RPMI8226 (cell line): ENCODE data around the gene GPX7.
A peak's percentile ranks its signal among the peaks of the same experiment; 100 is the strongest.

Experiments used
- DNase-seq: peaks from one replicate; pipeline ENCODE4 v3.0.0-alpha.2; 2015

Gene GPX7

DNA sequence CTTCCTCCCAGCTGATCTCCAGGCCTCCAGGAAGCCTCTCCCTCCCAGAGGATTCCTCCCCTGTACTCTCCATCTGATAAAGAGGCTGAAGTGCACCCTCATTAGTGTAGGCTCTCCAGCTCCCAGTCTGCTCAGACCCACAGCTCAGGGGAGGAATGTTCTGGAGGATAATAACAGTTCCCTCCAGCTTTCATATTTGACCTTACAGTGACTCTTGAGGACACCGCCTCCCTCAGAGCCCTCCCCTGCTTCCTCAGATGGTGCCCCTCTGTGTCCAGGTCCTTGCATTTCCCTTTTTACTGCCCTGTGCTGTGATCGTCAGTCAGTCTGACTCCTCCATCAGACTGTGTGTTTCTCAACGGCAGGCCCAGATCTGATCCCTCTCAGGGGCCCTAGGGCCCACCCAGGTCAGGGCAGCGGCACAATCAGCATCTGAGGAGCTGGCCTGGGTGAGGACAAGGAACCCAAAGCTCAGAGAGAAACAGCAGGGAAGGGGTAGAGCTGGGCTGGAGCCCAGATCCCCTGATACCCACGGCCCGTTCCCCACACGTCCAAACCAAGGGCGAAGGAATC, 29.7 kb downstream of the GPX7 start:
- peak; percentile 25 for DNase-seq

GRCh38 chr1:52632732-52633290, 30.6 kb downstream of the GPX7 start, which contains the start of gene SHISAL2A:
Gene SHISAL2A (plus strand): TSS chr1:52633168. CDS start chr1:52633494, 326 bp downstream.
- DNase-seq: peak; percentile 78

- peak; percentile 55 for DNase-seq
Observed at GRCh38 chr1:52633291-52633754, 31.2 kb downstream of the GPX7 start.

DNA sequence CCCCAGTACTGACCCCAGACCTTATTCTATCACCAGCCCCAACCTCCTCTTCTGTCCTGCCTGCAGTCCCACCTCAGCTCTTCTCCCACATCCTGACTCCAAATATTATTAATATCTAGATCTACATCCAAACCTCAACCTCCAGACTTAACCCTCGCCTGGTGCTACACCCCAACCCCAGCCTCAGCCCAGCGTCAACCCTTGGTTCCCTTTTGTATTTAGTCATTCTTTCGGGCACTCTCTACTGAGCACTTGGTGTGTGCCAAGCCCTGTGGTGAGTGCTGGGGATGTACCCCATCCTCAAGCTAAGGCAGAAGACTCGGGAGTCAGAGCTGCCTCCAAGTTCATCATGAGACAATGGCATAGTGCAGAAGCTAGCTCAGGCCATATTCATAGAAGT, 31.9 kb downstream of the GPX7 start:
- DNase-seq: no peak

DNA sequence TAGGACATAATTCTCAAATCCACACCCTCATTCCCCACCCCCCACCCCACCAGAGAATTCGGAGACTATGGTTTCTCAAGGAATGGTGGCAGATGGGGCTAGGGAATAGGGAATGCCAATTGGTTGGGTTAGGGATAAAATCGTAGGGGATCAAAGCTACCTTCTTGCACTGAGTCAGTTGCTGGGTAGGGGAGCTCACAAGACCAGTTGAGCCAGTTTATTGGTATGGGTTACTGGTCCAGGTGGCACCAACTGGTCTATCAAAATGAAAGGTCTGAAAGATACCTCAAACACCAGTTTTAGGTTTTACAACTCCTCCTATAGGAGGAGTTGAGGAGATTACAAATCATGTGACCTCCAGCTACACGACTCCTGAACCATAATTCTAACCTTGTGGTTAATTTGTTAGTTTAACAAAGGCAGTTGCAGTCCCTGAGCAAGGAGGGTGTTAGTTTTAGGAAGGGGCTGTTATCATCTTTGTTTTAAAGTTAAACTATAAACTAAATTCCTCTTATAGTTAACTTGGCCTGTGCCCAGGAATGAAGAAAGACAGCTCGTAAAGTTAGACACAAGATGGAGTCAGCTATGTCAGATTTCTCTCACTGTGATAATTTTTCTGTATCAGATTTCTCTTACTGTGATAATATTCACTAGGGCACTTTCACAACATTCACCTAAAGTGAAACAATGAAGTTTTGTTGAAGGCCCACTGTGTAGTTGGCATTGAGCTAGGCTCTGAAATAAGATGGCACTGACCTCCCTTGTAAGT, 33.3 kb downstream of the GPX7 start:
- peak; percentile 37 for DNase-seq

DNA sequence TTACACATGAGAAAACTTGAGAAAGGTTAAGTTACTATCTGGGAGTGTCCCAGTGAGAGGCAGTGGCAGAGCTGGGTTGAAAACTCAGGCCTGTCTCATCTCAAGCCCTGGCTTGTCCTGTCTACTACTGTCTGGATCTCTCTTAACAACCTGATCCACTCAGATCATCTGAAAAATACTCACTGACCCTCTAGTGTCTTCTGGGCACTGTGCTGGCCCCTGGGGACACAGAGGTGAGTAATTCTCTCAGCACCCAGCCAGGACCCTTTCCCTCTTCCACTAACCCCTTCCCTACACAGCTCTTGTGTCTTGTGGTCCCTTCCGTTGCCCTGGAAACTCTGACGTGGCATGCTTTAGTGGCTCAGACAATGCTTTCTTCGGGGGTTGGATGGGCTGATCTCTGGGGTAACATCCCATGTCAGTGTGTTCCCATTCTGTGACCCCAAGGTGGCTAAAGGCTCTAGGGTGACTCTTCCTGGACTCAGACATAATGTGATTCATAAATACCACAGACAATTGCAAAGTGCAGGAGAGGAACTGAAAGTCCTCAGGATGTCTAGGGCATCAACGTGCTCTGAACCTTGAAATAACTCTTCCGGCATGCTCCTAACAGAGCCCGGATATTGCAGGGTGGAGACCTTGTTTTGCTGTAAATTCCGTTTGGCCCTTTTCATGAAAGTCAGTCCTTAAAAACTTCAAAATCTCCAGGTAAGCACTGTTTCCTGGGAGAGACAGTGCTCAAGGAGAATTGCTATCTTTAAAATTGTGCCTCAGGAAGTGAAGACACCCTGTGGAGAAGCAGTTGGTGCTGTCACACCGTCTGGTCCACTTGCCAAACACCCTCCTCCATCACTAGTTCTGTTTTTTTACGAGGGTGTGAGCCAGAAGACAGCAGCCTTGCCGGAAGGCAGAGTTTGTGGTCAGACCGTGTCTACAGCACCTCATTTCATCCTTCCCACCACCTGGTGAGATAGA, 34.8 kb downstream of the GPX7 start:
- DNase-seq: peak; percentile 92

DNA sequence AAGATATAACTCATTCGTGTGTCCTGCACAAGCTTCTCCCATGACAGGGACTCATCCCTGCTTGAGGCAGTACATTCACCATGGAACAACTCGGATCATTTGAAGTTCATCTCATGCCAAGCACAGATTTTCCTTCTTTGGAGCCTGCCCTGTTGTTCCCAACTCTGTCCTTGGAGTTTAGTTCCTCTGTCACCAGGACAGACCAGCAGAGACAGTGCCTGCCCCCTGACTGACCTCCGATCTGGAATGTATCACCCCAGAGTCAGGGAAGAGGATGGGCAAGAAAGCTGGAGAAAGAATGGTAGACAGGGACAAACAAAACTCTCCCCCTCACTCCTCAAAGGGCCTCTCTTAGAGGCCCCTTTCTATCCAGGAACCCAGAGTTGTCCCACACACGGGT, 35.8 kb downstream of the GPX7 start:
- no peak for DNase-seq

DNA sequence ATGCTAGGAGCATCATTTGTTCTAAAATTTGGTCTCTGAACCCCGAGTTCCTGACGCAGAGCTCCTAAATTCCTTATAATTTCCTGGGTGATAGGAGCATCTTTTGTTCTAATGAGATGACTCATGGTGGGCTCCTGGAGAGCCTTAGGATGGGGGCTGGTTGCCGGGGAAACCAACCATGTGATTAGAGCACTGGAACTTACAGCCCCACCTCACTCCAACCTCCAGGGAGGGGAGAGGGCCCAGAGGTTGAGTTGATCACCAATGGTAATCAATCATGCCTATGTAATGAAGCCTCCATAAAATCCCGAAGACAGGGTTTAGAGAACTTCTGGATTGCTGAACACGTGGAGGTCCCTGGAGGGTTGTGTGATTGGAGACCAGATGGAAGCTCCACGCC, 38.5 kb downstream of the GPX7 start:
- DNase-seq: no peak

DNA sequence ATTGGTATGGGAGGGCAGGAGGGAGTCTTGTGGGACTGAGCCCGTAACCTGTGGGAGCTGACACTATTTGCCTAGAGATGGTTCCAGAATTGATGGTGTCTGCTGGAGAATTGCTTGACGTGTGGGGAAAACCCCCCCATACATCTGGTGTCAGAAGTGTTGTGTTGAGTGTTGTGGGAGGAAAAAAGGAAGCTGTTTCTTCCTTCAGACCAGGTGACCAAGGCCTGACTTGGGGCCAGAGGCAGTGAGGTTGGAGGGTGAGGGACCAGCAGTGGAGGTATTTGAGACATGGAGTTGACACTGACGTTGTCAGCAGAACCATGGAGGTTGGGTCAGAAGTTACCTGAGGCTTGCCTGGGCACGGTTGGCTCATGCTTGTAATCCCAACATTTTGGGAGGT, 39.1 kb downstream of the GPX7 start:
- no peak for DNase-seq

- DNase-seq: no peak
Observed at GRCh38 chr1:52645261-52645660, 43.1 kb downstream of the GPX7 start.

GRCh38 chr1:52651904-52652303, 49.7 kb downstream of the GPX7 start:
- DNase-seq: no peak

- DNase-seq: no peak
Observed at GRCh38 chr1:52653207-52653849, 51.2 kb downstream of the GPX7 start.

DNA sequence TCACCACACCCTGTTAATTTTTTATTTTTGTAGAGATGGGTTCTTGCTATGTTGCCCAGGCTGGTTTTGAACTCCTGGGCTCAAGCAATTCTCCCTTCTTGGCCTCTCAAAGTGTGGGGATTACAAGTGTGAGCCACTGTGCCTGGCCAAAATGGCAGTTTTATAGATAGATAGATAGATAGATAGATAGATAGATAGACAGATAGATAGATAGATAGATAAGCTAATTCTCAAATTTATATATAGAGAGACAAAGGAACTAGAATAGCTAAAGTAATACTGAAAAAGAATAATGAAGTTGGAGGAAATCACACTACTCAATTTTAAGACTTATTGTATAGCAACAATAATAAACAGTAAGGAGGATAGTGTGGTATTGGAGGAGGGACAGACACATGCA, 51.9 kb downstream of the GPX7 start:
- DNase-seq: no peak

- DNase-seq: no peak
Observed at GRCh38 chr1:52657702-52658101, 55.5 kb downstream of the GPX7 start.
